Breast epithelium (tissue), 4 donors: Measurements from ENCODE around the gene THADA. TPM values are rescaled to one million over a fixed set of nuclear protein-coding genes. Genes with fewer than 3 reads are reported as not detected.

Experiments
- DNase-seq, 2 donors: peaks; one replicate each; pipeline ENCODE4 v3.0.0-alpha.2; 2019; ENCODE audit warnings: low spot score in 2 of 2
- H3K27ac ChIP-seq, 2 donors: fragments of 200-600 bp; sonication (generic) in 1 of 2; one replicate each; pipeline ENCODE4 v1.5.1; 2016 to 2019; ENCODE audit warnings: mild to moderate bottlenecking in 1 of 2
- H3K27me3 ChIP-seq, 2 donors: fragments of 200-600 bp; sonication (generic) in 1 of 2; one replicate each; pipeline versions ENCODE4 v1.5.1 to v1.6.0; 2017 to 2019; ENCODE audit warnings: control low read depth in 1 of 2, mild to moderate bottlenecking in 1 of 2
- H3K36me3 ChIP-seq: fragments of 200-600 bp; one replicate; pipeline ENCODE4 v1.5.1; 2019
- H3K4me1 ChIP-seq, 2 donors: fragments of 200-600 bp; sonication (generic); one replicate each; pipeline ENCODE4 v1.5.1; 2016 to 2019; ENCODE audit warnings: control low read depth in 1 of 2
- H3K4me3 ChIP-seq, 3 donors: fragments of 200-600 bp; sonication (generic); 1 replicate in 2 of 3; 2 replicates in 1 of 3; pipeline ENCODE4 v1.5.1; 2016 to 2019; ENCODE audit warnings: mild to moderate bottlenecking in 3 of 3, moderate library complexity in 2 of 3
- H3K9me3 ChIP-seq, 2 donors: fragments of 200-600 bp; sonication (generic) in 1 of 2; one replicate each; pipeline ENCODE4 v1.5.1; 2016 to 2019; ENCODE audit warnings: control low read depth in 1 of 2
- CTCF ChIP-seq, 3 donors: fragments of 450-650 bp; IDR thresholded peaks; one replicate each; pipeline ENCODE4 v1.5.1; 2016 to 2017; ENCODE audit warnings: antibody characterized with exemption in 3 of 3, mild to moderate bottlenecking in 3 of 3, moderate library complexity in 3 of 3
- POLR2A ChIP-seq: fragments of 450-650 bp; IDR thresholded peaks from one replicate; pipeline ENCODE4 v1.6.1; 2016; ENCODE audit warnings: antibody characterized with exemption, mild to moderate bottlenecking, moderate library complexity
- POLR2AphosphoS5 ChIP-seq, 3 donors: sonication (generic); formaldehyde crosslinking; IDR thresholded peaks; one replicate each; pipeline ENCODE4 v1.6.1; 2017; ENCODE audit warnings: antibody characterized with exemption in 3 of 3
- intact Hi-C: fragments of 100-400 bp; cut with DNase I; formaldehyde crosslinking; loops from one replicate; pipeline ENCODE4 v1.15.1; 2023; ENCODE audit warnings: low total_unique reads
- total RNA-seq, 3 donors: library from RNA; depleted of rRNA; stranded (reverse); fragments of >200 nt; gene quantifications; one replicate each; pipeline ENCODE4 v1.1.0, GENCODE V29; 2016

Gene THADA
- total RNA-seq, 3 donors from 2014 or later, result 41.1 to 60.6 (median 49.5) TPM

DNA sequence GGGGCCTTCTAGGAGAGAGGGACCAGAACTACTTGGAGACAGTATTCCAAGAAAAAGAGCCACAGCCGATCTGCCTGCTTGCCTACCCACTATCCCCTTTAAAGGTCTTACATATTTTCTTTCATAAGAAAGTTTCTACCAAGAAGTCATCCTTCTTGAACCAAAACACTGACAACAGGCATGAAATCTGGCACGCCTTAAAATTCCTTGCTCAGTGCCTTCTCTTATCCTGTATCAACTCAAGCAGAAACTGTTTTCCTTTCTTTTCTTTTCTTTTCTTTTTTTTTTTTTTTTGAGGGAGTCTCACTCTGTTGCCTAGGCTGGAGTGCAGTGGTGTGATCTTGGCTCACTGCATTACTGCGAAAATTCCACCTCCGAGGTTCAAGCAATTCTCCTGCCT lies 321.1 kb downstream of the THADA start:
- Histone ChIP-seq H3K27me3 (no peaks in the 10 kb centered on the region), H3K4me1 (peaks cover 0 to 11% of the 10 kb centered on the region in 2 donors), H3K9me3 (no peaks in the 10 kb centered on the region), H3K4me3 (no peak overlapping the region), H3K36me3 (no peaks in the 10 kb centered on the region), H3K27ac (no peak overlapping the region)
- intact Hi-C loops, result no loop called here
- TF ChIP-seq POLR2A (no peak), POLR2AphosphoS5 (IDR thresholded peaks at IDR 0.05) (no peak), CTCF (IDR thresholded peaks at IDR 0.05) (no peak)
- no peak for DNase-seq

- no peak for DNase-seq
- H3K36me3 ChIP-seq, result no peaks in the 10 kb centered on the region
- H3K9me3 ChIP-seq, result no peaks in the 10 kb centered on the region
- H3K4me3 ChIP-seq, result no peak overlapping the region
- TF ChIP-seq POLR2A, result no peak
- TF ChIP-seq POLR2AphosphoS5 (IDR thresholded peaks at IDR 0.05), result no peak
- no peak for TF ChIP-seq CTCF (IDR thresholded peaks at IDR 0.05)
- peaks cover 0 to 14% of the 10 kb centered on the region in 2 donors for H3K4me1 ChIP-seq
- H3K27me3 ChIP-seq, result no peaks in the 10 kb centered on the region
- intact Hi-C loops, result no loop called here
- no peak overlapping the region for H3K27ac ChIP-seq
Observed at GRCh38 chr2:43274055-43274454, 321.8 kb downstream of the THADA start.

DNA sequence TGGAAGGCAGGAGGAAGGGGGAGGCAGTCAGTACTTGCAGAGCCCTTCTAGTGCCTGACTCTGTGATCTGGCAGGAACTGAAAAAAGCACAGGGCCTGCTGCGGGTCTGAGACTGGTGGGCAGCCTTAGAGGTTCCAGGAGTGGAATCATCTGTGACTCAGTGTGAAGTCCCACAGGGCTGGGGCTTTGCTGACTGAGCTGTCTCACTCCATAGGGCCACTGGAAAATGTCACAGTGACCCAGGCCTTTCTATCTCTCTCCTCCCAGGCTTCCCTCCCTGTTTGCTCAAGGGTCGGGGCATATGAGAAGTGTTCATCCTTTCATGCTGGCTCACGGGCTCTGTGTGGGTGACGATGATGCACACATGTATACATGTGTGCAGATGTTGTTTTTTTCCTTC lies 322.3 kb downstream of the THADA start:
- no peak overlapping the region for H3K27ac ChIP-seq

GRCh38 chr2:43270930-43271615 lies 324.8 kb downstream of the THADA start:
- no peaks in the 10 kb centered on the region for H3K27me3 ChIP-seq
- no peak overlapping the region for H3K4me3 ChIP-seq
- peaks cover 0 to 4% of the 10 kb centered on the region in 2 donors for H3K4me1 ChIP-seq
- no peaks in the 10 kb centered on the region for H3K36me3 ChIP-seq
- TF ChIP-seq POLR2A (no peak), CTCF (IDR thresholded peaks at IDR 0.05) (no peak), POLR2AphosphoS5 (IDR thresholded peaks at IDR 0.05) (no peak)
- no peaks in the 10 kb centered on the region for H3K9me3 ChIP-seq
- H3K27ac ChIP-seq, result no peak overlapping the region
- intact Hi-C loops, result no loop called here
- DNase-seq, result no peak

More for the DNA sequence above, 322.3 kb downstream of the THADA start:
- intact Hi-C loops, result no loop called here
- no peak for DNase-seq
- no peak overlapping the region for H3K4me3 ChIP-seq
- H3K27me3 ChIP-seq, result no peaks in the 10 kb centered on the region
- H3K36me3 ChIP-seq, result no peaks in the 10 kb centered on the region
- no peak for TF ChIP-seq POLR2A
- no peak for TF ChIP-seq CTCF (IDR thresholded peaks at IDR 0.05)
- no peak for TF ChIP-seq POLR2AphosphoS5 (IDR thresholded peaks at IDR 0.05)
- H3K9me3 ChIP-seq, result no peaks in the 10 kb centered on the region
- H3K4me1 ChIP-seq, result peaks cover 0 to 14% of the 10 kb centered on the region in 2 donors

- no peaks in the 10 kb centered on the region for H3K27me3 ChIP-seq
- no peak for DNase-seq
- intact Hi-C loops, result no loop called here
- H3K36me3 ChIP-seq, result no peaks in the 10 kb centered on the region
- H3K4me1 ChIP-seq, result peaks cover 0 to 4% of the 10 kb centered on the region in 2 donors
- no peak overlapping the region for H3K4me3 ChIP-seq
- peak overlapping the region; percentile 7 to 78 for H3K27ac ChIP-seq
- H3K9me3 ChIP-seq, result no peaks in the 10 kb centered on the region
- no peak for TF ChIP-seq CTCF (IDR thresholded peaks at IDR 0.05)
Observed at GRCh38 chr2:43270461-43270860, 325.4 kb downstream of the THADA start.
